Fibroblast of pulmonary artery (primary cell): Measurements from ENCODE around the gene ULK2.

ENCODE experiments used
- DNase-seq: peaks from one replicate; pipeline ENCODE4 v3.0.0-alpha.2; 2010; ENCODE audit warnings: low read depth
- H3K4me3 ChIP-seq: replicated peaks from 2 replicates; pipeline ENCODE4 v1.5.1; 2011; ENCODE audit warnings: low read depth, mild to moderate bottlenecking, control low read depth, low read length, moderate library complexity
- TF ChIP-seq, protein P1 (sequence below): IDR thresholded peaks from 2 replicates; pipeline ENCODE4 v1.5.1; 2011; ENCODE audit warnings: mild to moderate bottlenecking, control low read depth, low read length, inconsistent platforms; ENCODE audit errors: missing control alignments

The ULK2 gene

DNA sequence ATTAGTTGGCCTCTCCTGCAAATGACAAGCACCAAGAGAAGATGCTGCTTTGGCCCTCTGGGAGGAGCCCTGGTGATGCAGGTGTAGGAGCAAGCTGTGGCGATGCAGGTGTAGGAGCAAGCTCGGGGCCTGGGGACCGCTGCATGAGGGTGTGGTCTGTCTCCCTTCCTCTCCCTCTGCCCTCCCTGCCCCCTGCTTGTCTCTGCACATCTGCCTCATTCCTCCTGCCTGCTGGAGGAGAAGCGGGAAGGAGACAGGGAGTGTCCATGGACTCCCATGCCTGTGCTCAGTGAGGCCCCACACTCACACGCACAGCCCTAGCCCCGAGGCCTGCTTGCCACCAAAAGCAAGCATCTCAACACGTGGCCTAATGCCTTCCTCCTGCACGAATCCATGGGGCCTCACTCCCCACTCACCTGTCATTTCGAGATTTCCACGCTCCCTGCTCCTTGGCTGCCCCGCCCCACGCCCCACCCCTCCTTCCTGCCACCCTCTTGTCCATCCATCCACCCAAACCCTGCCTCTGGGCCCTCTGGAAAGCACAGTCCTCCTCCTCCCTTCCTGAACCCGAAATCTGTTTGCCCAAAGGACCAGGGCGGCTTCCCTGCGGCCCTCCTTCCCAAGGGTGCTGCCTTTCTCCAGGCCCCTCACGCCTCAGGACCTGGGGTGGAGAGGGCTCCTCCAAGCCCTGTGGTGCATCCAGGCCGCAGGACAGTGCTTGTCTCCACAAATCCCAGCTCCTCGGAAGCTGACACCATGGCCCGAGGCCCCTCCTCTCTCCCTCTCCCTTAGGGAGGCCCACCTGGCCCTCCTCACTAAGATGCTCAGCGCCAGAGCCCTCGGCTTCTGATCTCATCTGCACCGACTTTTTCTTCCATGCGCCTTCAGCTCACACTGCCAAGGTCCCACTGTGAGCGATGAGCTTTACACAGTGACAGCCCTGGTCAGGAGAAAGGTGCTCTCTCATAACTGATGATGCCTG, 107.9 kb downstream of the ULK2 start:
- DNase-seq: no peak
- TF ChIP-seq, protein P1, sequence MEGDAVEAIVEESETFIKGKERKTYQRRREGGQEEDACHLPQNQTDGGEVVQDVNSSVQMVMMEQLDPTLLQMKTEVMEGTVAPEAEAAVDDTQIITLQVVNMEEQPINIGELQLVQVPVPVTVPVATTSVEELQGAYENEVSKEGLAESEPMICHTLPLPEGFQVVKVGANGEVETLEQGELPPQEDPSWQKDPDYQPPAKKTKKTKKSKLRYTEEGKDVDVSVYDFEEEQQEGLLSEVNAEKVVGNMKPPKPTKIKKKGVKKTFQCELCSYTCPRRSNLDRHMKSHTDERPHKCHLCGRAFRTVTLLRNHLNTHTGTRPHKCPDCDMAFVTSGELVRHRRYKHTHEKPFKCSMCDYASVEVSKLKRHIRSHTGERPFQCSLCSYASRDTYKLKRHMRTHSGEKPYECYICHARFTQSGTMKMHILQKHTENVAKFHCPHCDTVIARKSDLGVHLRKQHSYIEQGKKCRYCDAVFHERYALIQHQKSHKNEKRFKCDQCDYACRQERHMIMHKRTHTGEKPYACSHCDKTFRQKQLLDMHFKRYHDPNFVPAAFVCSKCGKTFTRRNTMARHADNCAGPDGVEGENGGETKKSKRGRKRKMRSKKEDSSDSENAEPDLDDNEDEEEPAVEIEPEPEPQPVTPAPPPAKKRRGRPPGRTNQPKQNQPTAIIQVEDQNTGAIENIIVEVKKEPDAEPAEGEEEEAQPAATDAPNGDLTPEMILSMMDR: no peak
- no peak overlapping the region for H3K4me3 ChIP-seq

DNA sequence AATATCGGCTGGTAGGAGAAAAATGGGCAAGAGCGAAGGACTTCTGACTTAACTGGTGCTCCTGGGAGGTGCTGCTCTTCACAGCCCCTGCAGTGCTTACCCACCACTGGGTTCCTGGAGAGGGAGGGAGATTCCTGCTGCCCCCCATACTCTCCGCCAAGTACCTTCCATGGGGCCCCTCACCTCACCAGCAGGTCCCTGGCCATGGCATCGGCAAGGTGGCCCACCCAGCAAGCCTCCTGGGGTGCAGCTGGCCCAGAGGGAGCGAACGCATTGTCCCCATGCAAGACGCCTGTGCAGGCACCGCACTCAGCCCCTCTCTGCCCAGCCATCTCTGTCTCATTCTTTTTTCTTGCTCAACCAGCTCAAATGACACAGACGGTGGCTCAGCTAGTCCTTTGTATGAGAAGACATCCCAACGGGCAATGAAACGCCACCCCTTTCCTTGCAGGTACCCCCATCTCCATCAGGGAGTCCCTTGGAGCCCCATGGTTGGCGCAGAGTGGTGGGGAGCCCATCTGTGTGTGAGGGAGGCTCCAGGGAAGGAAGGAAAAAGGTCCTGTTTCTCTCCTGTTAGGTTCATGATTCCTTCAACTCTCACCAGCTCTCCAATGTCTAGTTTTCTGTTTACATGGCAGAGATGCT, 110.1 kb downstream of the ULK2 start:
- DNase-seq: no peak
- TF ChIP-seq, protein P1: no peak

DNA sequence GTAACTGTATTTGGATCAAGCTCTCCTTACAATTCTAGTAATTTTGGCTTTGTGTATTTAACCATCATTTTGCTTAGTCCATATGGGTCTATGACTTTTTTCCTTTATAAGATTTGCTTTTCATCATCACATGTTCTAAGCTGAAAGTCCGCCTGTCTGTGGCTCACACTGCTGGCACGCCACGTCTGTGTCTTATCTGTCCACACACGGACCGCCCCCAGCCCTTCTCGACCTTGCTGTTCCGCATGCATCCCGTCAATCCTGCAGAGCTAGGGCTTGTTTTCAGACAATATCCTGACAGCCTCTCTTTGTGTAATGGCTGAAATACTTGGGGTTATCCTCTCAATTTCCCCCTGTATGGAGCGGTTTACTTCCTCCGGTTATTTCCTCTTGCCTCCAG, 111.2 kb downstream of the ULK2 start:
- no peak overlapping the region for H3K4me3 ChIP-seq
- peak; percentile 25 for DNase-seq
- TF ChIP-seq, protein P1: no peak

More for the DNA sequence above, 110.1 kb downstream of the ULK2 start:
- no peak overlapping the region for H3K4me3 ChIP-seq

DNA sequence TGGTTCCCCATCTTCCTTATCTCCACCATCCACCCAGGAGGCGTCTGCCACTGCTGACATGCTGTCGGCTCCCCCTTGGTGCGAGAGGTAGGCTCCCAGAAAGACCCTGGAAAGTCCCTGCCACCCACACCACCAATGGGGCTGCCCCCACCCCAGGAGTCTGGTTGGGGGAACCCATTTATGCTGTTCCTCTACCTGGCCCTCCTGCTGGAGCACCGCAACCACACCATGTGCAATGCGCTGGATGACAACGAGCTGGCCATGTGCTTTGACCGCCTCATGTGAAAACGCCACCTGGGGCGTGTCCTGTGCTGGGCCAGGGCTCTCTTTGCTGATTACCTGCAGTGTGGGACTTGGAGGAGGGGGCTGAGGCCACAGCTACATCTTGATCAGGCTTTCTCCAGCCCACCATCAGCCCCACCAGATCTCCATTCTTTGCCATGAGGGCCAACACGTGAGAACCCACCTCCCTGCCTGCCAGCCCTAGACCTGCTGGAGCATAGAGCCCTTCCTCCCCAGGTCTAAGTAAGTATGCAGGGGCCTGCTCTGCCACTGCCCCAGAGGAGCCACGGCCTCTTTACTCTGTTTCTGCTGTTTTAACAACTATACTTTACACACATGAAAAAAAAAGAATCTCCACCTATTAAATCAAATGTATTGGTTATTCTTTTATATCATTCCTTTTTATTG, 111.8 kb downstream of the ULK2 start:
- DNase-seq: no peak
- TF ChIP-seq, protein P1: no peak

DNA sequence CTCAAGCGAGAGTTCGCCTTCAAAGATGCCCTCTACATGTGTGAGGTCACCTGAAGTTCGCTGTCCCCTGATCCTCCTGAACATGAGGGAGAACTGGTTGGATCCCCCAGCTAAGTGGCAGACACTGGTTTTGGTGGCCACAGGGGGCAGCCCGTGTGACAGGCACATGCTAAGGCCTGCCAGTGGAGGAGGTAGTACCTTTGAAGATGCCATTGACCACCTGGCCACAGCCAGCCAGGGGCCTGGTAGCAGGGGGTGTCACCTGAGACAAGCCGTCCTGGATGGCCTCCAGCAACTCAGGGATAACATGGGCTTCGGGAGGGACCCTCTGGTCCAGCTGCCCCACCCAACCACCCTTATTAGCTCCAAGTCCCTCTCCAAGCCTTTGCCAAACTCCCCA, 112.3 kb downstream of the ULK2 start:
- H3K4me3 ChIP-seq: no peak overlapping the region
- TF ChIP-seq, protein P1: no peak
- DNase-seq: no peak

More for the DNA sequence above, 111.8 kb downstream of the ULK2 start:
- H3K4me3 ChIP-seq: no peak overlapping the region

DNA sequence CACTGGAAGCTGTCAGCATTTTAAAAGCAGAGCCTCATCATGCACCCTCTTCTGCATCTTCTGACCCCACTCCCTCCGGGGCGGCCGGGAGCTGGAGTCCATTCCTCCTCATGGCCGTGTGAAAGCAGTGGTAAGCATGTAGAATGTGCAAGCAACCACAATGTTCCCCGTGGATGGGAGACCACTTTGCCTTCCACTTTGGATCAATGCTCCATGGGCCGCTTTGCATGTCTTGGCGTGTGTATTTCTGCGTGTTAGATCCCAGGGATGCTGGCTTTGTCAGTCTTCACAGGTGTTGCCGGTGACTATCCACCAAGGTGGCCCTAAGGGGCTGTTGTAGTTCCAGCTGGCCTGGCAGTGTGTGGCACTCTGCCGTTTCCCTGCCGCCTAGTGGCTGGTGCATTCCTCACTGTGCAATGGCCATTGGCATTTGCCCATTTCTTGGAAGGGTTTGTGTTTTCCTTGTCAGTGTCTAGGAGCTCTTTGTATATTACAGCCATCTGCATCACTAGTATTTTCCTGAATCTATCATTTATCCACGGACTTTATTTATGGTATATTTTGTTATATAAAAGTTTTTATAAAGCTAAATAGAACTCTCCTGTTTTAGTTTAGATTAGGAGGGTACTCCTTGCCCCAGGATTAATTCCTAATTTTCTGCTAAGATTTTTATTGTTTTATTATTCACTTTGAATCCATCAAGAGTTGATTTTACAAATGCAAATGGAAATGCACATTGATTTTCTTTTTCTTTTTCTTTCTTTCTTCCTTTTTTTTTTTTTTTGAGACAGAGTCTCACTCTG, 113.9 kb downstream of the ULK2 start:
- no peak for DNase-seq
- H3K4me3 ChIP-seq: no peak overlapping the region
- TF ChIP-seq, protein P1: peak; percentile 19
